Lower leg skin (tissue), 4 donors: ENCODE results near the gene HSD17B13. TPM values are rescaled to one million over a fixed set of nuclear protein-coding genes. Genes with fewer than 3 reads are reported as not detected.
"Not testable (repeated sequence)": the region's sequence is repeated elsewhere in the genome, so short reads cannot be mapped to it uniquely, and the experiment has no call there.

Experiments
- DNase-seq, 2 donors: peaks; one replicate each; pipeline ENCODE4 v3.0.0-alpha.2; 2019; ENCODE audit warnings: low spot score in 2 of 2
- H3K4me3 ChIP-seq: fragments of 200-600 bp; sonication (generic); 2 replicates; pipeline ENCODE4 v1.5.1; 2017; ENCODE audit warnings: mild to moderate bottlenecking, low read depth; ENCODE audit not compliant: poor library complexity, severe bottlenecking
- POLR2A ChIP-seq, 2 donors: fragments of 450-650 bp; IDR thresholded peaks; one replicate each; pipeline ENCODE4 v1.6.1; 2016 to 2017; ENCODE audit warnings: antibody characterized with exemption in 2 of 2, mild to moderate bottlenecking in 1 of 2, moderate library complexity in 1 of 2
- WGBS, 2 donors: methylation state at CpG; one replicate each; pipeline ENCODE4 v1.1.5; 2018; 5-methylcytosine and 5-hydroxymethylcytosine counted together
- intact Hi-C: fragments of 100-400 bp; cut with DNase I; formaldehyde crosslinking; loops from one replicate; pipeline ENCODE4 v1.15.0; 2023; ENCODE audit warnings: low total_unique reads
- total RNA-seq, 4 donors: library from RNA; depleted of rRNA; stranded (reverse); fragments of >200 nt; gene quantifications; one replicate each; pipeline ENCODE4 v1.1.0, GENCODE V29; 2016
- TF ChIP-seq, protein P1 (sequence below), 3 donors: fragments of 450-650 bp; IDR thresholded peaks; one replicate each; pipeline ENCODE4 v1.5.1; 2016; ENCODE audit warnings: antibody characterized with exemption in 3 of 3, mild to moderate bottlenecking in 3 of 3, moderate library complexity in 2 of 3

Gene HSD17B13
- total RNA-seq, 4 donors from 2014 or later: 0.55 to 76.4 (median 34.8) TPM

GRCh38 chr4:87304745-87305432 is 17.8 kb downstream of the HSD17B13 start:
- DNase-seq: no peak
- intact Hi-C loops: no loop called here
- WGBS, 2 donors: 50 to 54% methylated on average over 10 of the region's 10 CpGs
- no peak for TF ChIP-seq POLR2A (IDR thresholded peaks at IDR 0.05)
- TF ChIP-seq, protein P1, sequence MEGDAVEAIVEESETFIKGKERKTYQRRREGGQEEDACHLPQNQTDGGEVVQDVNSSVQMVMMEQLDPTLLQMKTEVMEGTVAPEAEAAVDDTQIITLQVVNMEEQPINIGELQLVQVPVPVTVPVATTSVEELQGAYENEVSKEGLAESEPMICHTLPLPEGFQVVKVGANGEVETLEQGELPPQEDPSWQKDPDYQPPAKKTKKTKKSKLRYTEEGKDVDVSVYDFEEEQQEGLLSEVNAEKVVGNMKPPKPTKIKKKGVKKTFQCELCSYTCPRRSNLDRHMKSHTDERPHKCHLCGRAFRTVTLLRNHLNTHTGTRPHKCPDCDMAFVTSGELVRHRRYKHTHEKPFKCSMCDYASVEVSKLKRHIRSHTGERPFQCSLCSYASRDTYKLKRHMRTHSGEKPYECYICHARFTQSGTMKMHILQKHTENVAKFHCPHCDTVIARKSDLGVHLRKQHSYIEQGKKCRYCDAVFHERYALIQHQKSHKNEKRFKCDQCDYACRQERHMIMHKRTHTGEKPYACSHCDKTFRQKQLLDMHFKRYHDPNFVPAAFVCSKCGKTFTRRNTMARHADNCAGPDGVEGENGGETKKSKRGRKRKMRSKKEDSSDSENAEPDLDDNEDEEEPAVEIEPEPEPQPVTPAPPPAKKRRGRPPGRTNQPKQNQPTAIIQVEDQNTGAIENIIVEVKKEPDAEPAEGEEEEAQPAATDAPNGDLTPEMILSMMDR (IDR thresholded peaks at IDR 0.05): no peak
- H3K4me3 ChIP-seq: no peak overlapping the region

- WGBS, 2 donors: 35 to 59% methylated on average over 4 of the region's 4 CpGs
- no peak overlapping the region for H3K4me3 ChIP-seq
- intact Hi-C loops: no loop called here
- TF ChIP-seq, protein P1 (IDR thresholded peaks at IDR 0.05): no peak
- no peak for TF ChIP-seq POLR2A (IDR thresholded peaks at IDR 0.05)
- DNase-seq: no peak
Observed at GRCh38 chr4:87299898-87300297, 22.8 kb downstream of the HSD17B13 start.

GRCh38 chr4:87298362-87298761 is 24.3 kb downstream of the HSD17B13 start:
- WGBS, 2 donors: 40 to 56% methylated on average over 2 of the region's 2 CpGs
- DNase-seq: no peak
- no peak for TF ChIP-seq POLR2A (IDR thresholded peaks at IDR 0.05)
- TF ChIP-seq, protein P1 (IDR thresholded peaks at IDR 0.05): no peak
- intact Hi-C loops: no loop called here
- H3K4me3 ChIP-seq: no peak overlapping the region

DNA sequence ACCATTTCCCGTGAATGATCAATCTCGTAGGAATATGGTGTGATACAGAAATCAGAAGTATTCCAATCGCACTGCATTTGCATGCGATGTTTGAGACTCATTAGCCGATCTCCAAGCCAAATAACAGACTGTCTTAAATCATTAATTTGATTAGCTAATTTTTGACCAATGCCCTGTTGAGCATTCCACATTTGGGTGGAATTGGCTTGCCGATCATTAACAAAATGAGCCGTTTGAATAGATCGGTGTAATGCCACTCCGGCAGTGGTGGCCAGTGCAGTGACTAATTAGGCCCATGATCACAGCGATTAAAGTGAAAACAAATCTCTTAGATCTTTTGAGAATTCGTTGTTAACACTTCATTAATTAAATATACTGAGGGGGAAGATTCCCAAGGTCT is 27.8 kb downstream of the HSD17B13 start:
- DNase-seq, H3K4me3 ChIP-seq, intact Hi-C loops: not testable (repeated sequence)
- WGBS, 2 donors: 81 to 93% methylated on average over 11 of the region's 11 CpGs

DNA sequence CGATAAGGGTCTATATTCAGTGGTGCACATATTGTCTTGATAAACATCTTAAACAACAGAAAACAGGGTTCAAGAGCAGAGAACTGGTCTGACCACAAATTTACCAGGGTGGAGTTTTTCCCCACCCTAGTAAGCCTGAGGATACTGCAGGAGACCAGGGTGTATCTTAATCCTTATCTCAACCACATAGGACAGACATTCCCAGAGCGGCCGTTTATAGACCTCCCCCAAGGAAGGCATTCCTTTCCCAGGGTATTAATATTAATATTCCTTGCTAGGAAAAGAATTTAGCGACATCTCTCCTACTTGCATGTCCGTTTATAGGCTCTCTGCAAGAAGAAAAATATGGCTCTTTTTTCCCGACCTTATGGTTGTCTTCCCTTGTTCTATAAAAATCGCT is 28.8 kb downstream of the HSD17B13 start:
- DNase-seq, H3K4me3 ChIP-seq, intact Hi-C loops: not testable (repeated sequence)
- 93 to 96% methylated on average over 7 of the region's 7 CpGs for WGBS, 2 donors

DNA sequence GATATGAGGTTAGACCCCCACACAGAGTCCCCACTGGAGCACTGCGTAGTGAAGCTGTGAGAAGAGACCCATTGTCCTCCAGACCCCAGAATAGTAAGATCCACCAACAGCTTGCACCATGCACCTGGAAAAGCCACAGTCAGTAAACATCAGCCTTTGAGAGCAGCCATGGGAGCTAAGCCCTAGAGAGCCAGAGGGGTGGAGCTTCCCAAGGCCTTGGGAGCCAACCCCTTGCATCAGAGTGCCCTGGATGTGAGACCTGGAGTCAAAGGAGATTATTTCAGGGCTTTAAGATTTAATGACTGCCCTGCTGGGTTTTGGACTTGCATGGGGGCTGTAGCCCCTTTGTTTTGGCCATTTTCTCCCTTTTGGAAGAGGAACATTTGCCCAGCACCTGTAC is 35.7 kb downstream of the HSD17B13 start:
- no peak overlapping the region for H3K4me3 ChIP-seq
- no peak for DNase-seq
- 43 to 100% methylated on average over 1 of the region's 1 CpG for WGBS, 2 donors
- intact Hi-C loops: no loop called here
- no peak for TF ChIP-seq POLR2A (IDR thresholded peaks at IDR 0.05)
- TF ChIP-seq, protein P1 (IDR thresholded peaks at IDR 0.05): no peak

GRCh38 chr4:87284268-87284667 is 38.4 kb downstream of the HSD17B13 start:
- H3K4me3 ChIP-seq, intact Hi-C loops, DNase-seq: not testable (repeated sequence)
